ENCODE data around the gene ARHGAP22.

ARHGAP22 gene

GRCh38 chr10:48607356-48608278 lies 2.7 kb upstream of the ARHGAP22 start:
- no peak for DNase-seq (ENCODE audit: low read depth in 2 of 2)

GRCh38 chr10:48606530-48607355 lies 1.9 kb upstream of the ARHGAP22 start:
- DNase-seq (ENCODE audit: low read depth in 2 of 2): no peak

- no peak for DNase-seq (ENCODE audit: low read depth in 2 of 2)
Measured at GRCh38 chr10:48605786-48606529, 1.1 kb upstream of the ARHGAP22 start.

- DNase-seq (ENCODE audit: low read depth in 2 of 2): no peak
Measured at GRCh38 chr10:48604039-48604990, 558 bp downstream of the ARHGAP22 start.

GRCh38 chr10:48603421-48604038 lies 1.3 kb downstream of the ARHGAP22 start:
- no peak for DNase-seq (ENCODE audit: low read depth in 2 of 2)

GRCh38 chr10:48602401-48603135 lies 2.3 kb downstream of the ARHGAP22 start:
- DNase-seq (ENCODE audit: low read depth in 2 of 2): no peak

GRCh38 chr10:48601789-48602188 lies 3.1 kb downstream of the ARHGAP22 start:
- no peak for DNase-seq (ENCODE audit: low read depth in 2 of 2)

GRCh38 chr10:48600645-48601505 lies 4.0 kb downstream of the ARHGAP22 start:
- DNase-seq (ENCODE audit: low read depth in 2 of 2): no peak

GRCh38 chr10:48599830-48600134 lies 5.1 kb downstream of the ARHGAP22 start:
- DNase-seq (ENCODE audit: low read depth in 2 of 2): no peak

- no peak for DNase-seq (ENCODE audit: low read depth in 2 of 2)
Measured at GRCh38 chr10:48598936-48599829, 5.7 kb downstream of the ARHGAP22 start.

- no peak for DNase-seq (ENCODE audit: low read depth in 2 of 2)
Measured at GRCh38 chr10:48598243-48598935, 6.5 kb downstream of the ARHGAP22 start.

- DNase-seq (ENCODE audit: low read depth in 2 of 2): no peak
Measured at GRCh38 chr10:48595539-48595932, 9.3 kb downstream of the ARHGAP22 start.

GRCh38 chr10:48594803-48595538 lies 9.9 kb downstream of the ARHGAP22 start:
- no peak for DNase-seq (ENCODE audit: low read depth in 2 of 2)

GRCh38 chr10:48594371-48594770 lies 10.5 kb downstream of the ARHGAP22 start:
- DNase-seq (ENCODE audit: low read depth in 2 of 2): no peak

- no peak for DNase-seq (ENCODE audit: low read depth in 2 of 2)
Measured at GRCh38 chr10:48592346-48592745, 12.5 kb downstream of the ARHGAP22 start.

GRCh38 chr10:48590945-48591344 lies 13.9 kb downstream of the ARHGAP22 start:
- no peak for DNase-seq (ENCODE audit: low read depth in 2 of 2)

GRCh38 chr10:48589266-48589665 lies 15.6 kb downstream of the ARHGAP22 start:
- no peak for DNase-seq (ENCODE audit: low read depth in 2 of 2)

All from activated CD8-positive, alpha-beta memory T cell treated with anti-CD3 and anti-CD28 coated beads for 4 hours (primary cell).